WTC11 (cell line): Measurements from ENCODE around the gene DGKZ.

ENCODE experiments used
- HMGXB4 ChIP-seq: sonication (generic); formaldehyde crosslinking; IDR thresholded peaks from 2 replicates; pipeline ENCODE4 v1.8.1; 2023; ENCODE audit warnings: mild to moderate bottlenecking, moderate library complexity, missing genetic modification reagents
- TCF7 ChIP-seq: sonication (generic); formaldehyde crosslinking; IDR thresholded peaks from 2 replicates; pipeline ENCODE4 v1.8.0; 2022; ENCODE audit warnings: mild to moderate bottlenecking, low read depth, missing genetic modification reagents, moderate library complexity
- TF ChIP-seq, protein P1 (sequence below): fragments of 200-600 bp; IDR thresholded peaks from 2 replicates; pipeline ENCODE4 v1.8.0; 2022; ENCODE audit warnings: antibody characterized with exemption
- TF ChIP-seq, protein P2 (sequence below): sonication (generic); formaldehyde crosslinking; IDR thresholded peaks from 2 replicates; pipeline ENCODE4 v1.8.1; 2023; ENCODE audit warnings: mild to moderate bottlenecking, missing genetic modification reagents, moderate library complexity

DNA sequence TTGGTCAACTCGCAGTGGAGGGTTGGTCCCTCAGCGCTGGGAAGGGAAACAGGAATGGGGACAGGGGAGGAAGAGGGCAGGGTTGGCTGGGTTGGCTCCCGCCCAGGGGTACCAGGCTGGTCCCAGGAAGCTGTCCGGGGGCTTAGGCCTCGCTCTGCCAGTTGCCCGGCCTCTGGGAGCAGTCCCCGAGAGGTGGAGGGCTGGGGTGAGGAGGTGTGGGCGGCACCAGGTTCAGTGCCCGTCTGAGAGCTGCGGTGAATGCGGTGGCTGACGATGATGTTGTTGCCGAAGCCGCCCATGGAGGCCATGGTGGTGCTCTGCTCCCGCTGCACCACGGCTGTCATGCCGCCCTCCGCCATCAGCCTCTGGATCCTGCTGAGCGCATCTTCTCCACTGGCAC lies 50.3 kb downstream of the DGKZ start:
- TF ChIP-seq, protein P1, sequence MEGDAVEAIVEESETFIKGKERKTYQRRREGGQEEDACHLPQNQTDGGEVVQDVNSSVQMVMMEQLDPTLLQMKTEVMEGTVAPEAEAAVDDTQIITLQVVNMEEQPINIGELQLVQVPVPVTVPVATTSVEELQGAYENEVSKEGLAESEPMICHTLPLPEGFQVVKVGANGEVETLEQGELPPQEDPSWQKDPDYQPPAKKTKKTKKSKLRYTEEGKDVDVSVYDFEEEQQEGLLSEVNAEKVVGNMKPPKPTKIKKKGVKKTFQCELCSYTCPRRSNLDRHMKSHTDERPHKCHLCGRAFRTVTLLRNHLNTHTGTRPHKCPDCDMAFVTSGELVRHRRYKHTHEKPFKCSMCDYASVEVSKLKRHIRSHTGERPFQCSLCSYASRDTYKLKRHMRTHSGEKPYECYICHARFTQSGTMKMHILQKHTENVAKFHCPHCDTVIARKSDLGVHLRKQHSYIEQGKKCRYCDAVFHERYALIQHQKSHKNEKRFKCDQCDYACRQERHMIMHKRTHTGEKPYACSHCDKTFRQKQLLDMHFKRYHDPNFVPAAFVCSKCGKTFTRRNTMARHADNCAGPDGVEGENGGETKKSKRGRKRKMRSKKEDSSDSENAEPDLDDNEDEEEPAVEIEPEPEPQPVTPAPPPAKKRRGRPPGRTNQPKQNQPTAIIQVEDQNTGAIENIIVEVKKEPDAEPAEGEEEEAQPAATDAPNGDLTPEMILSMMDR, result no peak
- TF ChIP-seq HMGXB4 (CRISPR knock-in tag), result no peak
- no peak for TF ChIP-seq TCF7 (CRISPR knock-in tag)
- TF ChIP-seq, protein P2, sequence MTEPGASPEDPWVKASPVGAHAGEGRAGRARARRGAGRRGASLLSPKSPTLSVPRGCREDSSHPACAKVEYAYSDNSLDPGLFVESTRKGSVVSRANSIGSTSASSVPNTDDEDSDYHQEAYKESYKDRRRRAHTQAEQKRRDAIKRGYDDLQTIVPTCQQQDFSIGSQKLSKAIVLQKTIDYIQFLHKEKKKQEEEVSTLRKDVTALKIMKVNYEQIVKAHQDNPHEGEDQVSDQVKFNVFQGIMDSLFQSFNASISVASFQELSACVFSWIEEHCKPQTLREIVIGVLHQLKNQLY, result no peak
